Panc1 (cell line): Measurements from ENCODE around the gene KIF12.

Experiments used
- CTCF ChIP-seq: fragments of 450-650 bp; IDR thresholded peaks from 2 replicates; pipeline ENCODE4 v1.5.1; 2017; ENCODE audit warnings: mild to moderate bottlenecking
- POLR2AphosphoS5 ChIP-seq: IDR thresholded peaks from 2 replicates; pipeline ENCODE4 v1.6.1; 2012; ENCODE audit warnings: mild to moderate bottlenecking, low read depth, low read length, moderate library complexity
- REST ChIP-seq, 2 experiments: IDR thresholded peaks; 2 replicates each; pipeline ENCODE4 v1.6.1; 2011 to 2012; ENCODE audit warnings: low read depth in 2 of 2, control low read depth in 1 of 2, low read length in 1 of 2, mild to moderate bottlenecking in 1 of 2, moderate library complexity in 1 of 2; ENCODE audit not compliant: insufficient read depth in 1 of 2
- SIN3A ChIP-seq: IDR thresholded peaks from 2 replicates; pipeline ENCODE4 v1.6.1; 2012; ENCODE audit warnings: low read depth, mild to moderate bottlenecking, low read length, moderate library complexity, borderline replicate concordance; ENCODE audit not compliant: insufficient read depth

DNA sequence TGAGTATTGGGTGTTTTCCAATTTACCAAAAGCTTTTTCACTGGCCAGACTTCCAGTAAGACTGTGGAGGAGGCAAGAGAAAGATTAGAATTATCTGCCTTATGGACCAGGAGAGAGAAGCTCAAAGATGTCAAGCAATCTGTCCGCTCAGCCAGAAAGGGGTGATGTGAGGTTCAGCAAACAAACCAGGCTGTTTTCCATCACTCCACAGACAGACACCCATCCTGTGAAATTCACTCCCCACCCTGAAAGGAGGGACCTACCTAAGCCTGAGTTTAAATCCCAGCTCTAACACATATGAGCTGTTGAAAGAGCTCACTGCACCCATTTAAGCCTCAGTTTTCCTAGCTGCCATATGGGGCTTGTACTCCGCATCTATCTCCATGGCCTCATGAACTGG is 41.3 kb upstream of the KIF12 start:
- TF ChIP-seq CTCF (no peak), POLR2AphosphoS5 (no peak), REST (IDR thresholded peaks at IDR 0.05; ENCODE audit: insufficient read depth in 1 of 2, low read depth in 2 of 2, low read length in 1 of 2) (no peak), SIN3A (no peak)
